Measurements from ENCODE around the gene NPIPA2. TPM values are rescaled to one million over a fixed set of nuclear protein-coding genes. Genes with fewer than 3 reads are reported as not detected.

The NPIPA2 gene
- total RNA-seq: 1.6 TPM in 1 of 2 replicates, not detected in the other

GRCh38 chr16:14742273-14743128, at the start of gene NPIPA2:
Gene NPIPA2 (plus strand): TSS chr16:14742533. CDS start chr16:14748066, 5,533 bp downstream.

GRCh38 chr16:14694129-14694528, 48.2 kb upstream of the NPIPA2 start, which contains the start of gene PLA2G10:
Gene PLA2G10 (minus strand): TSS chr16:14694308. CDS start chr16:14694229, 79 bp downstream.

GRCh38 chr16:14703156-14704011, 38.9 kb upstream of the NPIPA2 start, which contains the start of gene NPIPA3:
Gene NPIPA3 (plus strand): TSS chr16:14703411. CDS start chr16:14708944, 5,533 bp downstream.

Other genes with a start within 250 kb of the NPIPA2 start
- gene PARN, start 112.3 kb upstream of the NPIPA2 start, total RNA-seq: 18.8 and 24.9 TPM in 2 replicates
- gene BFAR, start 109.6 kb upstream of the NPIPA2 start, total RNA-seq: 33.1 and 60.7 TPM in 2 replicates
- not detected in 2 replicates for gene PLA2G10, start 48.2 kb upstream of the NPIPA2 start, total RNA-seq
- 0.47 and 1.6 TPM in 2 replicates for gene NPIPA3, start 39.1 kb upstream of the NPIPA2 start, total RNA-seq
- gene NOMO1, start 91.2 kb downstream of the NPIPA2 start, total RNA-seq: 87.8 and 114 TPM in 2 replicates
- 57.4 and 67.6 TPM in 2 replicates for gene NPIPA1, start 194.9 kb downstream of the NPIPA2 start, total RNA-seq
- gene PDXDC1, start 232.5 kb downstream of the NPIPA2 start, total RNA-seq: 50.5 and 68.9 TPM in 2 replicates

Measured in bronchial smooth muscle cell (primary cell).